Measurements from ENCODE around the gene RS1.

DNA sequence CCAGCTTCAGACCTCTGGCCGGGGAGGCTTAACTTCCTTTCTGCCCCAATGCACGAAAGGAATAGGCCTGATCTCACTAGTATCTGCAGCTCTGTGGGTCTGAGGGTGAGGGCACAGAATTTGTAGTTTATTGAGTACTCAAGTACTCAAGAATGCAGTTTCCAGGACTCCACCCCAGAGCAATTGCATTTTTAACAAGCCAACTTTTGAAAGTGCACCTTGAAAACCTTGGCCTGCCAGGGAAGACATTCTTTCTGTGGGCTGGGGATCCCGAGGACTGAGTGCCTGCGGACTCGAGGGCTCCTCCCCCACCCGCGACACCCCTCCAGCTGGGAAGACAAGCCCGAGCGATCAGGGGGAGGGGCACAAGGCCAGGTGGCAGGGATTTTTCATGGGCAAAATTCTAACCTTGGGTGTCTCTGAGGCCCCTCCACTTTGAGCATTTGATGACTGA is 22.4 kb downstream of the RS1 start:
- TF ChIP-seq, protein P1, sequence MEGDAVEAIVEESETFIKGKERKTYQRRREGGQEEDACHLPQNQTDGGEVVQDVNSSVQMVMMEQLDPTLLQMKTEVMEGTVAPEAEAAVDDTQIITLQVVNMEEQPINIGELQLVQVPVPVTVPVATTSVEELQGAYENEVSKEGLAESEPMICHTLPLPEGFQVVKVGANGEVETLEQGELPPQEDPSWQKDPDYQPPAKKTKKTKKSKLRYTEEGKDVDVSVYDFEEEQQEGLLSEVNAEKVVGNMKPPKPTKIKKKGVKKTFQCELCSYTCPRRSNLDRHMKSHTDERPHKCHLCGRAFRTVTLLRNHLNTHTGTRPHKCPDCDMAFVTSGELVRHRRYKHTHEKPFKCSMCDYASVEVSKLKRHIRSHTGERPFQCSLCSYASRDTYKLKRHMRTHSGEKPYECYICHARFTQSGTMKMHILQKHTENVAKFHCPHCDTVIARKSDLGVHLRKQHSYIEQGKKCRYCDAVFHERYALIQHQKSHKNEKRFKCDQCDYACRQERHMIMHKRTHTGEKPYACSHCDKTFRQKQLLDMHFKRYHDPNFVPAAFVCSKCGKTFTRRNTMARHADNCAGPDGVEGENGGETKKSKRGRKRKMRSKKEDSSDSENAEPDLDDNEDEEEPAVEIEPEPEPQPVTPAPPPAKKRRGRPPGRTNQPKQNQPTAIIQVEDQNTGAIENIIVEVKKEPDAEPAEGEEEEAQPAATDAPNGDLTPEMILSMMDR (IDR thresholded peaks at IDR 0.05; ENCODE audit: insufficient read depth, low read depth, low read length) = no peak
- TF ChIP-seq EZH2 (IDR thresholded peaks at IDR 0.05; ENCODE audit: insufficient read depth, low read length) = no peak

All from astrocyte (in vitro differentiated cells and primary cell).